GM10266 (cell line): ENCODE data around the gene ADARB2.

ENCODE experiments used
- DNase-seq: peaks from one replicate; pipeline ENCODE4 v3.0.0; 2012; ENCODE audit errors: extremely low spot score
- TF ChIP-seq, protein P1 (sequence below): IDR thresholded peaks from 2 replicates; pipeline ENCODE4 v1.5.1; 2012; ENCODE audit warnings: mild to moderate bottlenecking, low read depth; ENCODE audit not compliant: control insufficient read depth, insufficient read depth; ENCODE audit errors: missing control alignments

The ADARB2 gene

DNA sequence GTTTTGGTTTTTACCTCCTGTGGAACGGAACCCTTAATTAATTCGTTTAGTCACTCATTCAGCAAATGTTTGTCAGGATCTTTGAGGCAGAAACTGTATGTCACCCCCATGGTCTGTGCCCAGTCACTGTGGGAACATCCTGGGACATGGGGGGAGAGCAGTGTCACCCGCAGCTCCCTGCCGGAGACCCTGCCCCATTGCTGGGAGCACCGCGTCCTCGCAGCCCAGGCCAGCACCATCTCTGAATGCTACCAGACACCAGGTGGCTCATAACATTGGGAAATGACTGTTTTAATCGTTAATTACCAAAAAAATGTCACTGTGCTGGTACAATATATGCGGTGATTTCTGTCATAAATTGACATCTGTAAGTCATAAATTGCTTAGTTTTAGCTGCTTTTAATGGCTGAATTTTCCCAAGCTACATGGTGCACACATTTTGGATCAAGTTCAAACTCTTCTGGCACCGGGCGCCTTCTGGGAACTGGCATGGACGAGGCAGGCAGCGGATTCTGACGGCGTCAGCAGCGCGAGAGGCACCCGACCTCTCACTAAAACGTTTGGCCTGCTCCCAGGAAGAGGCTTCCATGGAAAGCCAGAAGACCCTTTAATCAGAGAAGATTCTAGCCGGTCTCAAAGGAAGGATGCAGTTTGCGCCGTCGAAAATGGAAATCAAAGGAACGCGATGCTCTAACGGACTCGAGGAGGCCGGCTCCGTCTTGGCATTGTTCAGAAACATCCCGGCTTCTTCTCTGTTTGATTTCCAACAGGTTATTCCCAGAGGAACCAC lies 184.2 kb downstream of the ADARB2 start:
- TF ChIP-seq, protein P1, sequence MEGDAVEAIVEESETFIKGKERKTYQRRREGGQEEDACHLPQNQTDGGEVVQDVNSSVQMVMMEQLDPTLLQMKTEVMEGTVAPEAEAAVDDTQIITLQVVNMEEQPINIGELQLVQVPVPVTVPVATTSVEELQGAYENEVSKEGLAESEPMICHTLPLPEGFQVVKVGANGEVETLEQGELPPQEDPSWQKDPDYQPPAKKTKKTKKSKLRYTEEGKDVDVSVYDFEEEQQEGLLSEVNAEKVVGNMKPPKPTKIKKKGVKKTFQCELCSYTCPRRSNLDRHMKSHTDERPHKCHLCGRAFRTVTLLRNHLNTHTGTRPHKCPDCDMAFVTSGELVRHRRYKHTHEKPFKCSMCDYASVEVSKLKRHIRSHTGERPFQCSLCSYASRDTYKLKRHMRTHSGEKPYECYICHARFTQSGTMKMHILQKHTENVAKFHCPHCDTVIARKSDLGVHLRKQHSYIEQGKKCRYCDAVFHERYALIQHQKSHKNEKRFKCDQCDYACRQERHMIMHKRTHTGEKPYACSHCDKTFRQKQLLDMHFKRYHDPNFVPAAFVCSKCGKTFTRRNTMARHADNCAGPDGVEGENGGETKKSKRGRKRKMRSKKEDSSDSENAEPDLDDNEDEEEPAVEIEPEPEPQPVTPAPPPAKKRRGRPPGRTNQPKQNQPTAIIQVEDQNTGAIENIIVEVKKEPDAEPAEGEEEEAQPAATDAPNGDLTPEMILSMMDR = no peak
- no peak for DNase-seq

DNA sequence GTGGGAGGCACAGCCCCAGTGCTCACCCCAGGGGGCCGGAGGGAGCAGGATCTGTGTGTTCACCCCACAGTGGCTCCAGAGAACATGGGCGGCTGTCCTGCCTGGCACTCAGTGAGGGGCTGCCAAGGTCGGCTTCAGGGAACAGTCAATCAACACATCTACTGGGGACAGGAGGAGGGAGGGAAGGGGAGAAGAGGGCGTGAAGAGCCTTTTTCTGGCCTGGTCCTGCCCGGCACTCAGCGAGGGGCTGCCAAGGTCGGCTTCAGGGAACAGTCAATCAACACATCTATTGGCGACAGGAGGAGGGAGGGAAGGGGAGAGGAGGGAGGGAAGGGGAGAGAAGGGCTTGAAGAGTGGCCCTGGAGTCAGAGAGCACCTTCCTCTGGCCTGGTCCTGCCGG lies 184.9 kb downstream of the ADARB2 start:
- TF ChIP-seq, protein P1 = no peak
- no peak for DNase-seq

DNA sequence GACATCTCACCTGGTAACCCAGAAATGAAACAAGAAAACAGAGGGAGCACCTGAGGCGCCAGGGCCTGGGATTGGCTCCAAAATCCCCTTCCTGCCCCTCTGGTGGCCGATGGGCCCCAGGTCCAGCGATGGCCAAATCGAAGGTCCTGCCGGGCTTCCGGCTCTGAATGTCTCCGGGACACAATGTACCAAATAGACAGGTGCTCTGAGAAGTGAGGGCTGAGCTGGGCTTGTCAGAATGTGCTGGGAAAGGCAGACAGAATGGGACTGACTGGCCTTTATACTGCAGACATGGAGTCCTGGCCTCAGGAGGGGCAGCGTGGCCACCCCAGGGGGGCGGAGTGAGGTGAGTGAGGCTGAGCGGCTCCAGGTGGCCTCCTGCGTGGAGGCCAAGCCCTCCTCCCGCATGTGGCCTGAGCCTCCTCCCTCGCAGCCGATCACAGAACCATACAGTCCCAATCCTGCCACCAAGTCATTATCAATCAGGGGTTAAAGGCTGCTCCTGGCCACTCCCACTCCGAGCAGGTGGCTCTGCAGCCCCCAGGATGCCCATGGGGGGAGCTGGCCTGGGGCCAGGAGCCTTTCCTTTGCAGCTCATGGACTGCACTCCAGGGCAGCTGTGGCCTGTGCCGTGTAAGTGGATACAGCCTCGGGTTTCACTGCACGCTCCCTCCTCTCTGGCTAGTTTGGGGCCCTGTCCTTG lies 185.5 kb downstream of the ADARB2 start:
- TF ChIP-seq, protein P1 = no peak
- no peak for DNase-seq

DNA sequence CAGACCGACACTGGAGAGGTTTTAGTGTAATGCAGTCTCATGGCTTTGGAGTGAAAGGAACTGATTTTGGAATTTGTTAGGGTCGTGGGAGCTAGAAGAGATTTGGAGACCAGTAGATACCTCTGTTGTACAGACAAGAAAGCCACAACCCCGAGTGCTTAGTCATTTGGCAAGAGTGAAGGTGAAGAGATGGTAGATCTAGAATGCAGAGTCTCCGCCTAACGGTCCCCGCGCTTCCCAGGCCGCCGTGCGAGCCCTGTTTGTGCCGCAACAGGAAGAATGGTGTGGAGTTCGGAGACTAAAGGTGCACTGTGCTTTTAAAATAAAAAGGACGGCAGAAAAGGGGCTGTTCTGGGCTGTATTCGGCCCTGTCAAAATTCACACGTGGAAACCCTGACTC lies 186.7 kb downstream of the ADARB2 start:
- TF ChIP-seq, protein P1 = no peak
- no peak for DNase-seq

DNA sequence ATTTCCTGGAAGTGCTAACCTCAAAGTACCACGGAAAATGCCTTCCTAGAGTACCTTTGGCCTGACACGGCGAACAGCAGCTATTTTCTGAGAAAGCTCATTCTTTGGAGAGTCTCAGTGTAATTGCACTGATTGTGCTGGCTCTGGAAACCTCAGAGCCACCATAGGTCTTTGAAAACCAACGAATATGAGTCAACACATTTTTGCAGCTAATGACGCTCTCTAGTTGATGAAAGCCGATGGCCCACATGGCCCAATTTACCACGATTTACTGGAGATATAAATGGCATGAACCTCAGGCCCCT lies 187.1 kb downstream of the ADARB2 start:
- TF ChIP-seq, protein P1 = no peak
- no peak for DNase-seq

DNA sequence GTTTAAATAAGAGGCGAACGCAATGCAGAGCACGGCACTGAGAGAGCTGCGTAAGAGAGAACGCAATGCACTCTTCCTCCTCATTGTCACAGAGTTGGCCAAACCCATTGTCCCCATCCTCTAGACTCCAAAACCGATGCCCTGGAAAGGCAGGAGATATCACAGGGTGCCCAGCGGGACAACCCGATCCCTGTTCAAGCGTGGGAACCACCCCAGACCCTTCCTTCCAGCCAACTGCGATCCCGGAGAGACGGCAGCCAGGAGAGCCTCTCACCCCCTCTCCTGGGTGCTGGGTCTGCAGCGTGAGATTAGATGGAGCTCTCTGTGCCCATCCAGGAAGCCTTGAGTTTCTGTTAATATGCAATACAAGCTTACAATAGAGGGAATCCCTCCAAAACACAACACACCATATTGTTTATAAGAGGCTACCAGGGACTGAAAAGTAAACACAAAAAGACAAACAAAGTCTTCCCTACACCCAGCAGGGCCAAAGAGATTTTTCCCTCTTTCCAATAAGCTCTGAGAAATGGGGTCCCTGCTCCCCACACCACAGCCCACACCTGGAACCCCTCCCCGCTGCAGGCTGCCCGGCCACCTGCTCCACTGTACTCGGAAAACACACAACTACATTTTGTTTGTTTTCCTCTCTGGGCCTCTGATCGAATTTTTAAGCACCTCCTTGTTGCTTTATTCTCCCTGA lies 187.6 kb downstream of the ADARB2 start:
- TF ChIP-seq, protein P1 = no peak
- no peak for DNase-seq
